AG04449 (cell line): ENCODE results near the gene AP1G1.
"Not testable (repeated sequence)": the region's sequence is repeated elsewhere in the genome, so short reads cannot be mapped to it uniquely, and the experiment has no call there.

Experiments used
- CTCF ChIA-PET: fragments of 350-600 bp; formaldehyde crosslinking; extraction: SDS; loops from one replicate; lab custom pipeline; 2021; ENCODE audit warnings: antibody characterized with exemption; lab: Yijun Ruan, JAX
- POLR2A ChIA-PET: fragments of 400-600, 350-600 bp; formaldehyde crosslinking; extraction: SDS; loops from one replicate; lab custom pipeline; 2020; ENCODE audit warnings: antibody characterized with exemption, inconsistent platforms; lab: Yijun Ruan, JAX
- DNase-seq: peaks from one replicate; pipeline ENCODE4 v3.0.0-alpha.2; 2010; ENCODE audit warnings: low read depth, low spot score
- H3K4me3 ChIP-seq: 2 replicates; pipeline ENCODE4 v1.5.1; 2011; ENCODE audit warnings: low read depth, mild to moderate bottlenecking, control low read depth, low read length
- TF ChIP-seq, protein P1 (sequence below): IDR thresholded peaks from one replicate; pipeline ENCODE4 v1.5.1; 2011; ENCODE audit warnings: mild to moderate bottlenecking, moderate library complexity, low read length, control low read depth, inconsistent platforms; ENCODE audit not compliant: insufficient read depth; ENCODE audit errors: missing control alignments

The AP1G1 gene

DNA sequence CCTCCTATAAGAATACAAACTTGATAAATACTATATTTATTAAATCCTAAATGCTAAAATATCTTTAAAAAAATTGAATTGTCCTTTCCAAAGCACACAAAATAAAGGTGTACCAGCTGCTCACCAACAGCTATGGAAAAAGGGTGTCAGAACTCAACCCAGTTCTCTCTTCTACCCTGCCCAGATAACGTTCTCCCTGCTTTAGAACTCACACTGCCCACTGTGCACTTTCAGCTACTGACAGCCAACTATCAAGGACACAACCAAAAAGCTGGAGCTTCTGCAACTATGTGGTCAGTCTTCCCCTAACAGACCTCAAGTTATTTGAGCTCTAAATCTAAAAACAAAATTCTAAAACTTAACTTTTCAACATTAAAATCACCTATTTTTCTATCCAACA, 13.7 kb downstream of the AP1G1 start:
- POLR2A ChIA-PET, result no interaction called here
- TF ChIP-seq, protein P1, sequence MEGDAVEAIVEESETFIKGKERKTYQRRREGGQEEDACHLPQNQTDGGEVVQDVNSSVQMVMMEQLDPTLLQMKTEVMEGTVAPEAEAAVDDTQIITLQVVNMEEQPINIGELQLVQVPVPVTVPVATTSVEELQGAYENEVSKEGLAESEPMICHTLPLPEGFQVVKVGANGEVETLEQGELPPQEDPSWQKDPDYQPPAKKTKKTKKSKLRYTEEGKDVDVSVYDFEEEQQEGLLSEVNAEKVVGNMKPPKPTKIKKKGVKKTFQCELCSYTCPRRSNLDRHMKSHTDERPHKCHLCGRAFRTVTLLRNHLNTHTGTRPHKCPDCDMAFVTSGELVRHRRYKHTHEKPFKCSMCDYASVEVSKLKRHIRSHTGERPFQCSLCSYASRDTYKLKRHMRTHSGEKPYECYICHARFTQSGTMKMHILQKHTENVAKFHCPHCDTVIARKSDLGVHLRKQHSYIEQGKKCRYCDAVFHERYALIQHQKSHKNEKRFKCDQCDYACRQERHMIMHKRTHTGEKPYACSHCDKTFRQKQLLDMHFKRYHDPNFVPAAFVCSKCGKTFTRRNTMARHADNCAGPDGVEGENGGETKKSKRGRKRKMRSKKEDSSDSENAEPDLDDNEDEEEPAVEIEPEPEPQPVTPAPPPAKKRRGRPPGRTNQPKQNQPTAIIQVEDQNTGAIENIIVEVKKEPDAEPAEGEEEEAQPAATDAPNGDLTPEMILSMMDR, result no peak
- no peak overlapping the region for H3K4me3 ChIP-seq
- CTCF ChIA-PET, result interaction anchor here (1.1 to 1.5 kb wide), 3 partner anchors 13 to 88 kb away, joined by 4 read pairs; no protein-coding TSS in a partner anchor
- no peak for DNase-seq

DNA sequence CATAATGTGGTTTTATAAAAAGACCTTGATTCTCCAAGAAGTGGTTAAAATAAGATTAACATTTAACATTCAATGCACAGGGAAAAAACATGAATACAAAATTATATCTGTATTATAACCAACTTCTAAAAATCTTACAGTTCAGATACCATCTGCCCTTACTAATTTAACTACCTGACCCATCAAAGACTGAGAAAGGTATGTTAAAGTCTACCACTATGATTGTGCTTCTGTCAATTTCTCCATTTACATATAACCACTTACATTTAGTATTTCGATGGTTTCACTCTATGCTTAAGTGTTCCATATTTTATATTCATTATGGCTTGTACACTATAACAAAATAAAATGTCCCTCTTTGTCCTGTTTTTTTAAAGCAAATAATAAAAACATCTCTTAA, 14.6 kb downstream of the AP1G1 start:
- no peak overlapping the region for H3K4me3 ChIP-seq
- no peak for DNase-seq
- ChIA-PET POLR2A (no interaction called here), CTCF (interaction anchor here (1.5 to 2.8 kb wide), 2 partner anchors 13 to 89 kb away, joined by 4 to 9 read pairs; partner anchors contain the start of gene ZNF821)
- TF ChIP-seq, protein P1, result no peak

DNA sequence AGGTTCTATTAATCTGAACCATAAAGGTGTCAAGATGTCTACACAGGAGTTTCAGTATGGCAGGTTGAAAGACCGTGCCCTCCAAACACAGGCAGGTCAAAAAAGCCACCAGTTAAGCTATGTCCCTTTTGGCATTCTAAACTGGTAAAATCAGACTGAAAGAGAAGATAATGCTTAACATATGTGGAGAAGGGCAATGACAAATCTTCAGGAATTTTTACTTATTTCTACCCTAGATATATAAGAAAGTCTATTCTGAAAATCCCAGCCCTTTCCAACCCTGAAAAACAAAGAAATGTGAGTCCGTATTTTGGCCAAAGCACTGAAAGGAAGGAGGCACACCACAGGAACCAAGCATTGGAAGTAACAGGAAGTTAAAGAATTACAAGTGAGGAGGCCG, 16.5 kb downstream of the AP1G1 start:
- TF ChIP-seq, protein P1, result no peak
- ChIA-PET POLR2A (no interaction called here), CTCF (interaction anchor here (1.3 to 2.8 kb wide), 2 partner anchors 37 to 91 kb away, joined by 4 to 9 read pairs; partner anchors contain the start of gene ZNF821)
- no peak overlapping the region for H3K4me3 ChIP-seq
- DNase-seq, result no peak

DNA sequence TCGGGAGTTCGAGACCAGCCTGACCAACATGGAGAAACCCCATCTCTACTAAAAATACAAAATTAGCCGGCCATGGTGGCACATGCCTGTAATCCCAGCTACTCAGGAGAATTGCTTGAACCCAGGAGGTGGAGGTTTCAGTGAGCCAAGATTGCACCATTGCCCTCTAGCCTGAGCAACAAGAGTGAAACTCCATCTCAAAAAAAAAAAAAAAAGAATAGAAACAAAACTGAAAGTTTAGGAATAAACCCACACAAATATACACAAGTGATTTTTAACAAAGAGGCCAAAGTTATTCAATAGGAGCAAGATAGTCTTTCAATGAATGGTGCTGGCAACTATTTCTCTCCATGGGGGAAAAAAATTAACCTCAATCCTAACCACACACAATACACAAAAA, 18.3 kb downstream of the AP1G1 start:
- H3K4me3 ChIP-seq, POLR2A ChIA-PET, DNase-seq: not testable (repeated sequence)
- CTCF ChIA-PET, result interaction anchor here (0.9 to 2.2 kb wide), 3 partner anchors 12 to 171 kb away, joined by 4 to 10 read pairs (median 5); no protein-coding TSS in a partner anchor

DNA sequence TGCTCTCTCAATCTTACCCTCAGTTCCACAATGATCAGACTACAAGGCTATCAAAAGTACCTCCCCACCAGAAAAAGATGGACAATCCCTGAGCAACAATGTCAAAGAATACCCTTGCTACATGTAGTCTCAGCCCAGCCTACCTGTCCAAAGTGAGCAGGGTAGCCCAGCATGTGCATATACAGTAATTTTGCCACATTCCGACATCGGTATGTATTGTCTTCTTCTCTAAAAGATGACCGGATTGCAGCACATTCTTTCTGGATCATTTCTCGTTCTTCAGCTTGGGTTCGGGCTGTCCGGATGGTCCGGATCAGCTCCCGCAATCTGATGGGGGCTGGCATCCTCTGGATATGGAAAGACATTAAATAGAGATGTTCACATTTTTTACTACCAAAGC, 19.5 kb downstream of the AP1G1 start:
- no peak overlapping the region for H3K4me3 ChIP-seq
- TF ChIP-seq, protein P1, result no peak
- DNase-seq, result no peak
- ChIA-PET CTCF (interaction anchor here (0.8 to 2.2 kb wide), 4 partner anchors 9 to 172 kb away, joined by 3 to 10 read pairs (median 4); no protein-coding TSS in a partner anchor), POLR2A (no interaction called here)

DNA sequence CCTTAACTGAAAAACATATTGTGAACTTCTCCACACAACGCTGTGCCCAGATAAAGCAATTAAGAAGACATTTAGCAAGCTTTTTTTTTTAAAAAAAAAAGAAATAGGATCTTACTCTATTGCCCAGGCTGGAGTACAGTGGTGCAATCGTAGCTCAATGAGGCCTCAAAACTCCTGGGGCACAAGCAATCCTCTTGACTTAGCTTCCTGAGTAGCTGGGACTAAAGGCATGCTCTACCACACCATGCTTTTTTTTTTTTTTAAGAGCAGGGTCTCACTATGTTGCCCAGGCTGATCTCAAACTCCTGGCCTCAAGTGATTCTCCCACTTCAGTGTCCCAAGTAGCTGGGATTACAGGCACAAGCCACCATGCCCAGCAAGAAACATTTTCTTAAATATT, 20.1 kb downstream of the AP1G1 start:
- CTCF ChIA-PET, result interaction anchor here (1.5 to 2.2 kb wide), 2 partner anchors 9 to 173 kb away, joined by 4 to 10 read pairs; no protein-coding TSS in a partner anchor
- TF ChIP-seq, protein P1, result no peak
- DNase-seq, result no peak
- POLR2A ChIA-PET, result no interaction called here
- no peak overlapping the region for H3K4me3 ChIP-seq

DNA sequence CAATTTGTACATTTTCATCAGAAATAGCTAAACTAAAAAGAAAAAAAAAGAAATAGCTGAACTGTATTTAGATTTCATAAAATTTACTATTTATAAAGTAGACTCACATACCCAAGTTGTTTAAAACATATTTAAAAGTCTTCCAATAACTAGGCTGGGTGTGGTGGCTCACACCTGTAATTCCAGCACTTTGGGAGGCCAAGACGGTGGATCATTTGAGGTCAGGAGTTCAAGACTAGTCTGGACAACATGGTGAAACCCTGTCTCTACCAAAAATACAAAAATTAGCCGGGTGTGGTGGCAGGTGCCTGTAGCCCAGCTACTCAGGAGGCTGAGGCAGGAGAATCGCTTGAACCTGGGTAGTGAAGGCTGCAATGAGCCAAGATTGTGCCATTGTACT, 23.5 kb downstream of the AP1G1 start:
- DNase-seq, POLR2A ChIA-PET, H3K4me3 ChIP-seq: not testable (repeated sequence)
- CTCF ChIA-PET, result interaction anchor here (1.0 kb wide), 1 partner anchor 97 kb away, joined by 3 read pairs; no protein-coding TSS in a partner anchor
